Colonic mucosa (tissue), 4 donors: Measurements from ENCODE around the gene RBM19. TPM values are rescaled to one million over a fixed set of nuclear protein-coding genes. Genes with fewer than 3 reads are reported as not detected.

Experiments used
- DNase-seq: peaks from one replicate; pipeline ENCODE4 v3.0.0-alpha.2; 2020
- H3K27ac ChIP-seq: fragments of 200-600 bp; one replicate; pipeline ENCODE4 v1.8.0; 2021
- H3K27me3 ChIP-seq: fragments of 200-600 bp; one replicate; pipeline ENCODE4 v1.8.0; 2021
- H3K36me3 ChIP-seq: fragments of 200-600 bp; one replicate; pipeline ENCODE4 v1.8.0; 2021
- H3K4me1 ChIP-seq: fragments of 200-600 bp; one replicate; pipeline ENCODE4 v1.8.0; 2021; ENCODE audit warnings: mild to moderate bottlenecking
- H3K4me3 ChIP-seq: fragments of 200-600 bp; one replicate; pipeline ENCODE4 v1.8.0; 2021
- H3K9ac ChIP-seq, 2 donors: one replicate each; pipeline ENCODE4 v1.7.0; 2013; ENCODE audit warnings: control low read depth in 2 of 2, low read depth in 2 of 2, low read length in 2 of 2
- H3K9me3 ChIP-seq: fragments of 200-600 bp; one replicate; pipeline ENCODE4 v1.8.0; 2021
- intact Hi-C: fragments of 100-400 bp; cut with DNase I; formaldehyde crosslinking; loops from one replicate; pipeline ENCODE4 v1.14.1; 2022
- total RNA-seq, 2 donors: library from RNA; stranded (reverse); fragmentation: NEBNext Ultra II Directional in 1 of 2; extraction: Animal tissue kit (Norgen Biotek cat#: 25700) in 1 of 2; gene quantifications; one replicate each; pipeline ENCODE4 v1.2.1, GENCODE V29; 2021
- TF ChIP-seq, protein P1 (sequence below): fragments of 200-600 bp; IDR thresholded peaks from one replicate; pipeline ENCODE4 v1.8.0; 2022; ENCODE audit warnings: antibody characterized with exemption, mild to moderate bottlenecking
- donor health status: healthy.
- donor health status: DM: no; HTN: no; CAD: no.
- donor health status: DM: no; HTN: no; CAD: no.

RBM19 gene
- total RNA-seq, 2 donors from 2014 or later: 13.5 to 33.1 TPM

DNA sequence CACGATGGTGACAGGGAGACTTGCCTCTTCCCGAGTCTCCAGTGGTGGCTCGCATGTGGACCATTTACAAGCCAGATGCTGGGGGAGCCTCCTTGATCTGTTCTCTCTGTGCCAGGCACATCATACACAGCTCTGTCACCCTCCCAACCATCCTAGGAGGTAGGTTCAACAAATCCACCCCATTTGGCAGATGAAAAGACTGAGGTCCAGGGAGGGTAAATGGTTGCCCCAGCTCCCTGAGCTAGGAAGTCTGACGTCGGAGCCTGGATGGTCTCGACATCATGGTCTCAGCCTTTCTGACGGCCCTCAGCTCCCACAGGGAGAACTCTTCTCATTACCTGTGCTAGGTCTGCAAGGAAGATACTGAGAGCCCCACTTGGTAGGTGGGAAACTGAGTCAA is 189.6 kb downstream of the RBM19 start:
- DNase-seq: no peak
- Histone ChIP-seq H3K27me3 (no peaks in the 10 kb centered on the region), H3K9me3 (no peaks in the 10 kb centered on the region), H3K4me3 (no peak overlapping the region), H3K9ac (no peak overlapping the region), H3K27ac (no peak overlapping the region), H3K36me3 (no peaks in the 10 kb centered on the region), H3K4me1 (no peaks in the 10 kb centered on the region)
- TF ChIP-seq, protein P1, sequence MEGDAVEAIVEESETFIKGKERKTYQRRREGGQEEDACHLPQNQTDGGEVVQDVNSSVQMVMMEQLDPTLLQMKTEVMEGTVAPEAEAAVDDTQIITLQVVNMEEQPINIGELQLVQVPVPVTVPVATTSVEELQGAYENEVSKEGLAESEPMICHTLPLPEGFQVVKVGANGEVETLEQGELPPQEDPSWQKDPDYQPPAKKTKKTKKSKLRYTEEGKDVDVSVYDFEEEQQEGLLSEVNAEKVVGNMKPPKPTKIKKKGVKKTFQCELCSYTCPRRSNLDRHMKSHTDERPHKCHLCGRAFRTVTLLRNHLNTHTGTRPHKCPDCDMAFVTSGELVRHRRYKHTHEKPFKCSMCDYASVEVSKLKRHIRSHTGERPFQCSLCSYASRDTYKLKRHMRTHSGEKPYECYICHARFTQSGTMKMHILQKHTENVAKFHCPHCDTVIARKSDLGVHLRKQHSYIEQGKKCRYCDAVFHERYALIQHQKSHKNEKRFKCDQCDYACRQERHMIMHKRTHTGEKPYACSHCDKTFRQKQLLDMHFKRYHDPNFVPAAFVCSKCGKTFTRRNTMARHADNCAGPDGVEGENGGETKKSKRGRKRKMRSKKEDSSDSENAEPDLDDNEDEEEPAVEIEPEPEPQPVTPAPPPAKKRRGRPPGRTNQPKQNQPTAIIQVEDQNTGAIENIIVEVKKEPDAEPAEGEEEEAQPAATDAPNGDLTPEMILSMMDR: no peak
- intact Hi-C loops: no loop called here

DNA sequence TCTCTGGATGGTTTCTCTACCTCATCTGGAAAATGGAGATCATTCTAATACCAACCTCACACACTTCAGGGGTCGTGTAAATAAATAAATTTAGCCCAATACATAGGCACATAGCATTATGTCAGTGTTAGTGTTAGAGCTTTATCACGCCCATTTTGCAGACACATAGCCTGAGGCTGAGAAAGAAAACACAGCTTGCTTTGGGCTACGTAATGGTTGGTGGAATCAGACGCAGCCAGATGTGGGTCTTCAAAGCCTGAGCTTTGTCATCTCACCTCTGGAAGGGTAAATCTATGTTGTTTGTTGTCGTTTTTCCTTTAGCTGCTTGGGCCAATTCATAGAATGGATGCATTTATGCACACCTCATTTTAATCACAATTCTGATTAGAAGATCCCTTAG is 191.6 kb downstream of the RBM19 start:
- Histone ChIP-seq H3K27me3 (no peaks in the 10 kb centered on the region), H3K9me3 (no peaks in the 10 kb centered on the region), H3K4me3 (no peak overlapping the region), H3K27ac (no peak overlapping the region), H3K36me3 (no peaks in the 10 kb centered on the region), H3K4me1 (no peaks in the 10 kb centered on the region), H3K9ac (no peak overlapping the region)
- DNase-seq: no peak
- intact Hi-C loops: no loop called here
- TF ChIP-seq, protein P1: no peak

DNA sequence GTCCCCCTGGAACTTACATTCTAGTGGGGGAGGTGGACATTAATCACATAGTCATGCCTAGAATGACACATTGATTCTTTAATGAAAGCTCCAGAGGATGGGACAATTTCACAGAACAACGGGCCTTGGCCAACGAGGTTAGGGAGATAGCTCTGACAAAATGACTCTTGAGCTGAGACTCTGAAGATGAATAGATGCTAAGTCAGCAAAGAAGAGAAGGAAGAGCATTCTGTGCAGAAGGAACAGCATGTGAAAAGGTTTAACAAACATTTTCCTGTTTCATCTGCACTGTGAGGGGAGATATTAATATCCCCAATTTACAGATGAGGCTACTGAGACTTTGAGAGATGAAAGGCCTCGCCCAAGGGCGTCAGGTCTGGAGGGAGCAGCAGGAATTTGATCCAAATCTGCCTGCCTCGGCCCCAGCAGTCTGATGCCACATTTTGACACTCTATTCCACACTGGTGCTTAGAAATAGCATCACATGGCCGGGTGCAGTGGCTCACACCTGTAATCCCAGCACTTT is 193.6 kb downstream of the RBM19 start:
- intact Hi-C loops: no loop called here
- H3K9ac ChIP-seq: no peak overlapping the region
- H3K4me3 ChIP-seq: no peak overlapping the region
- H3K27me3 ChIP-seq: no peaks in the 10 kb centered on the region
- TF ChIP-seq, protein P1: no peak
- DNase-seq: no peak
- H3K27ac ChIP-seq: no peak overlapping the region
- no peaks in the 10 kb centered on the region for H3K4me1 ChIP-seq
- no peaks in the 10 kb centered on the region for H3K36me3 ChIP-seq
- H3K9me3 ChIP-seq: no peaks in the 10 kb centered on the region

DNA sequence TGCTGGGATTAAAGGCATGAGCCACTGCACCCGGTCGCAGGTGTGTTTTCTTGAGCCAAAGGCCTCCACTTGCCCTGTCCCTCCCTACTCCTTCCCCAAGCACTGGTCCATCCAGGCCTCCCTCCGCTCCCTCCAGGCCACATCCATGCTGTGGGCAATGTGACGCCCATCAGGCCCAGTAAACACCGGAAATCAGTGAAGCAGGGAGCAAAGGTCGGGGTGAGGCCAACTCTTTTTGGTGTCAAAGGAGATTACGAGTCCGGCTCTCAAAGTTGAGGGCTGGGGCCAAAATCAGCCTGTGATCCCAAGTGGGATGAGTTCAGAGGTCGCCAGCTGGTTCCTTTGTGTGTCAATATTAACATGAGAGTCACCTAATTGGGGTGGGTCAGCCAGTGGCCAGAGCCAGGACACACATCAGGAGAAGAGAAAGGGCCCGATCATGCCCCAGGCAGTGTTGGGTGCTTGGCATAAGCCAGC is 195.7 kb downstream of the RBM19 start:
- no peaks in the 10 kb centered on the region for H3K4me1 ChIP-seq
- DNase-seq: no peak
- TF ChIP-seq, protein P1: no peak
- no peaks in the 10 kb centered on the region for H3K9me3 ChIP-seq
- H3K9ac ChIP-seq: no peak overlapping the region
- no peak overlapping the region for H3K4me3 ChIP-seq
- intact Hi-C loops: no loop called here
- no peak overlapping the region for H3K27ac ChIP-seq
- H3K27me3 ChIP-seq: peaks cover 4% of the 10 kb centered on the region
- no peaks in the 10 kb centered on the region for H3K36me3 ChIP-seq

DNA sequence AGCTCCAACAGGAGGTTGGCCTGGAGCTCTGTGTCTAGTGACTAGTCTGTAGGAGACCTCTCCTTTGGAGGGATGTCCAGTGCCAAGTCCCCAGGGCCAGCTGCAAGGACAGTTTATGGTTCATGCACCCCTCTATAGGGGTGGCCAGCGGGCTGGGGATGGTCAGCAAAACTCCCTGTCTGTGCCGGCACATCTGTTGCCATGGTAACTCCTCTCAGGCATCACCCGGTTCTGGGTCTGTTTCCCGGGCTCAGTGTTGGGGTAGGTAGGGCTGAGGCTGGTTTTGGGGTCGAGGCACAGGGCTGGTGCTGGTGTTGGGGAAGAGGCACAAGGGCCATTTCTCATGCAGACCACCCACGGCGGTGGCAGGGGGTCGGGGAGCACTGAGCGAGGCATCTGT is 196.8 kb downstream of the RBM19 start:
- intact Hi-C loops: no loop called here
- Histone ChIP-seq H3K27me3 (peaks cover 4% of the 10 kb centered on the region), H3K36me3 (no peaks in the 10 kb centered on the region), H3K4me3 (no peak overlapping the region), H3K9me3 (no peaks in the 10 kb centered on the region), H3K4me1 (no peaks in the 10 kb centered on the region), H3K9ac (no peak overlapping the region), H3K27ac (no peak overlapping the region)
- TF ChIP-seq, protein P1: no peak
- no peak for DNase-seq
